HepG2 (cell line): ENCODE data around the gene MATR3. TPM values are rescaled to one million over a fixed set of nuclear protein-coding genes. Genes with fewer than 3 reads are reported as not detected.

Experiments used
- AHDC1 ChIP-seq: sonication (generic); formaldehyde crosslinking; IDR thresholded peaks from 2 replicates; pipeline ENCODE4 v1.5.1; 2020; ENCODE audit warnings: mild to moderate bottlenecking, missing genetic modification reagents, borderline replicate concordance
- CEBPB ChIP-seq: IDR thresholded peaks from 2 replicates; pipeline ENCODE4 v1.6.1; 2011; ENCODE audit warnings: low read depth, low read length, improper control_type of control experiment, borderline replicate concordance
- GMEB2 ChIP-seq: IDR thresholded peaks from 2 replicates; pipeline ENCODE4 v1.6.1; 2016; ENCODE audit warnings: missing biosample characterization, missing genetic modification reagents, low read depth
- ZNF136 ChIP-seq: sonication (generic); formaldehyde crosslinking; IDR thresholded peaks from 2 replicates; pipeline ENCODE4 v1.8.1; 2022; ENCODE audit warnings: low read depth, mild to moderate bottlenecking, moderate library complexity, missing genetic modification reagents
- ZNF142 ChIP-seq: sonication (generic); formaldehyde crosslinking; IDR thresholded peaks from 2 replicates; pipeline ENCODE4 v1.4.0; 2020; ENCODE audit warnings: missing genetic modification reagents
- ZNF841 ChIP-seq: sonication (generic); formaldehyde crosslinking; IDR thresholded peaks from 2 replicates; pipeline ENCODE4 v1.8.1; 2023; ENCODE audit warnings: missing genetic modification reagents, borderline replicate concordance
- ZSCAN21 ChIP-seq: sonication (generic); formaldehyde crosslinking; IDR thresholded peaks from 2 replicates; pipeline ENCODE4 v1.8.0; 2022; ENCODE audit warnings: mild to moderate bottlenecking, missing genetic modification reagents, moderate library complexity, borderline replicate concordance
- ZSCAN30 ChIP-seq: sonication (generic); formaldehyde crosslinking; IDR thresholded peaks from 2 replicates; pipeline ENCODE4 v1.5.0; 2020; ENCODE audit warnings: mild to moderate bottlenecking, missing genetic modification reagents
- polyA plus RNA-seq, 8 experiments: library from polyadenylated mRNA; depleted of rRNA in 3 of 8; stranded (reverse) in 7 of 8; unstranded in 1 of 8; fragments of >200 nt; fragmentation: Illumina TruSeq in 4 of 8; extraction: Trizol in 4 of 8; gene quantifications; 2 replicates each; pipeline versions ENCODE4 v1.2.1 to v1.2.3, GENCODE V29; 2011 to 2016; ENCODE audit warnings: low read depth in 4 of 8, missing spikeins in 1 of 8, mixed read lengths in 1 of 8; ENCODE audit not compliant: insufficient read depth in 1 of 8
- total RNA-seq, 5 experiments: library from RNA; depleted of rRNA; stranded (reverse); fragments of >200 nt; fragmentation: Illumina TruSeq; extraction: Trizol; gene quantifications; 2 replicates each; pipeline ENCODE4 v1.2.3, GENCODE V29; 2016; ENCODE audit warnings: low read depth in 1 of 5
- TF ChIP-seq, protein P1 (sequence below): sonication (generic); formaldehyde crosslinking; IDR thresholded peaks from 2 replicates; pipeline ENCODE4 v1.5.0; 2020; ENCODE audit warnings: mild to moderate bottlenecking, missing genetic modification reagents, moderate library complexity
- TF ChIP-seq, protein P2 (sequence below): sonication (generic); formaldehyde crosslinking; conservative IDR thresholded peaks from 2 replicates; pipeline ENCODE4 v1.8.0; 2022; ENCODE audit warnings: missing genetic modification reagents

The MATR3 gene
- total and polyA plus RNA-seq, 2 of the 13 experiments (the other 11 are each of a cell fraction or from before 2014, with no cell fraction given), result 94.2 to 341 TPM

DNA sequence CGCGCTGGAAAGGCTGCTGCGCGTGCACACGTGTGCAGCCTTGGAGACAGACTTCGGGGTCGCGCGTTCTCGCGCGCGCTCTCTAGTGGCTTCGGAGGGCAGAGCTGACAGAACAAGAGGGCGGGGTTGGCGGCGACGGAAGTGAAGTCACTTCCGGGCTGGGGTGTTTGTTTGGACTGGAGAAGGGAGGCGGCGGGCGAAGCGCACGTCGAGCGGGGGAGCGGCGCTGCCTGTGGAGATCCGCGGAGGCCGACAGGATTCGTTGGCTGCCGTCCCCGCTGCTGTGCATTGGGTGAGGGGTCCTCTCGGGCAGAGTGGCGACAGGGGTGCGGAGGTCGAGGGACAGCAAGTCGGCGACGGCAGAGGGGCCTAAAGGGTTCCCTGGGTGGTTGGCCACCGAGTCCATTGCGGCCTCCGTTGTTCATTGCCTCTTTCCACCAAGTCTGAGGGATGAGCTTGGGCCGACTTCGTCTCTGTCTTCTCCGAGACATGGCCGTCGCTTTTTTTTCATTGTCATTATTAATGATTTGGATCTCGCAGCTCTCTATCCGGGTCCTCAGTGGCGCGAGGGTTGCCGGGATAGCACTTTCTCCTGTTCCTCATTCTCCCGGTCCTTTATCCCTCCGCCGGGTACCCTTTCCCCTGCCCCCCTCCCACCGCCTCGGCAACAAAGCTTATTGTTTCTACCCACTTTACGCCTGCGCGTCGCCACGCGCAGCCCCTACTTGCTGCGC lies 48.3 kb downstream of the MATR3 start, which contains the start of gene PAIP2 (continued):
- no peak for TF ChIP-seq GMEB2 (CRISPR knock-in tag)
- no peak for TF ChIP-seq ZNF841
- no peak for TF ChIP-seq ZSCAN30 (CRISPR knock-in tag)
- TF ChIP-seq, protein P1, sequence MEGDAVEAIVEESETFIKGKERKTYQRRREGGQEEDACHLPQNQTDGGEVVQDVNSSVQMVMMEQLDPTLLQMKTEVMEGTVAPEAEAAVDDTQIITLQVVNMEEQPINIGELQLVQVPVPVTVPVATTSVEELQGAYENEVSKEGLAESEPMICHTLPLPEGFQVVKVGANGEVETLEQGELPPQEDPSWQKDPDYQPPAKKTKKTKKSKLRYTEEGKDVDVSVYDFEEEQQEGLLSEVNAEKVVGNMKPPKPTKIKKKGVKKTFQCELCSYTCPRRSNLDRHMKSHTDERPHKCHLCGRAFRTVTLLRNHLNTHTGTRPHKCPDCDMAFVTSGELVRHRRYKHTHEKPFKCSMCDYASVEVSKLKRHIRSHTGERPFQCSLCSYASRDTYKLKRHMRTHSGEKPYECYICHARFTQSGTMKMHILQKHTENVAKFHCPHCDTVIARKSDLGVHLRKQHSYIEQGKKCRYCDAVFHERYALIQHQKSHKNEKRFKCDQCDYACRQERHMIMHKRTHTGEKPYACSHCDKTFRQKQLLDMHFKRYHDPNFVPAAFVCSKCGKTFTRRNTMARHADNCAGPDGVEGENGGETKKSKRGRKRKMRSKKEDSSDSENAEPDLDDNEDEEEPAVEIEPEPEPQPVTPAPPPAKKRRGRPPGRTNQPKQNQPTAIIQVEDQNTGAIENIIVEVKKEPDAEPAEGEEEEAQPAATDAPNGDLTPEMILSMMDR (CRISPR knock-in tag), result peak; percentile 96
- no peak for TF ChIP-seq ZNF136 (CRISPR knock-in tag)
- TF ChIP-seq ZNF142 (CRISPR knock-in tag), result no peak
- TF ChIP-seq CEBPB, result no peak
- TF ChIP-seq, protein P2, sequence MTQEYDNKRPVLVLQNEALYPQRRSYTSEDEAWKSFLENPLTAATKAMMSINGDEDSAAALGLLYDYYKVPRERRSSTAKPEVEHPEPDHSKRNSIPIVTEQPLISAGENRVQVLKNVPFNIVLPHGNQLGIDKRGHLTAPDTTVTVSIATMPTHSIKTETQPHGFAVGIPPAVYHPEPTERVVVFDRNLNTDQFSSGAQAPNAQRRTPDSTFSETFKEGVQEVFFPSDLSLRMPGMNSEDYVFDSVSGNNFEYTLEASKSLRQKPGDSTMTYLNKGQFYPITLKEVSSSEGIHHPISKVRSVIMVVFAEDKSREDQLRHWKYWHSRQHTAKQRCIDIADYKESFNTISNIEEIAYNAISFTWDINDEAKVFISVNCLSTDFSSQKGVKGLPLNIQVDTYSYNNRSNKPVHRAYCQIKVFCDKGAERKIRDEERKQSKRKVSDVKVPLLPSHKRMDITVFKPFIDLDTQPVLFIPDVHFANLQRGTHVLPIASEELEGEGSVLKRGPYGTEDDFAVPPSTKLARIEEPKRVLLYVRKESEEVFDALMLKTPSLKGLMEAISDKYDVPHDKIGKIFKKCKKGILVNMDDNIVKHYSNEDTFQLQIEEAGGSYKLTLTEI (CRISPR knock-in tag), result no peak
- TF ChIP-seq ZSCAN21 (CRISPR knock-in tag), result peak; percentile 16; the same call in 1 of the 2 replicates
- peak; percentile 70; the same call in 1 of the 2 replicates for TF ChIP-seq AHDC1 (CRISPR knock-in tag)
